GM23338 (cell line): Measurements from ENCODE around the gene ST6GALNAC6.

Source experiments
- EZH2 ChIP-seq: fragments of 200-600 bp; sonication (generic); IDR thresholded peaks from one replicate; pipeline ENCODE4 v1.8.0; 2017; ENCODE audit warnings: antibody characterized with exemption, mild to moderate bottlenecking, low read depth; ENCODE audit not compliant: unreplicated experiment
- EZH2phosphoT487 ChIP-seq: fragments of 200-600 bp; sonication (generic); IDR thresholded peaks from one replicate; pipeline ENCODE4 v1.8.1; 2018; ENCODE audit warnings: antibody characterized with exemption; ENCODE audit not compliant: unreplicated experiment
- TF ChIP-seq, protein P1 (sequence below), 2 experiments: fragments of 200-600 bp in 1 of 2; sonication (generic) in 1 of 2; conservative IDR thresholded peaks; 2 replicates each; pipeline versions ENCODE4 v1.5.1 to v1.6.1; 2016 to 2017; ENCODE audit warnings: antibody characterized with exemption in 2 of 2, low read depth in 2 of 2, mild to moderate bottlenecking in 2 of 2, moderate library complexity in 1 of 2
- TF ChIP-seq, protein P2 (sequence below): IDR thresholded peaks from one replicate; pipeline ENCODE4 v1.6.1; 2018; ENCODE audit warnings: antibody characterized with exemption; ENCODE audit not compliant: unreplicated experiment

DNA sequence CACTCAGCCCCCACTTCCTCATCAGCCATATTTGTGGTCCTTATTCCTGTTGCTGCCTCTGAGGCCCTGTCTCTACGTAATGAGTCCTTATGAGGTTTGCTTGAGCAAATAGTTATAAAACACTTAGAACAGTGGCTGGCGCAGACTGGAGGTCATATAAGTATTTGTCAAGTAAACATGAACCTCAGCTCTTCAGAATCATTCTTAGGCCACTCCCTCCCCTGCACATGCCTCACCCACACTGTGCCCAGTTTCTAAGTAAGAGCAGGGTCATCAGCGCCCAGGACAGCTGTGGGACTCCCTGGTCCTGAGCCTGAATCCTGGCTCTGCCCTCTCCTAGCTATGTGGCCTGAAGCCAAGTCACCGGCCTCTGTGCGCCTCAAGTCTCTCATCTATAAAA, 13.5 kb upstream of the ST6GALNAC6 start:
- no peak for TF ChIP-seq EZH2
- TF ChIP-seq, protein P1, sequence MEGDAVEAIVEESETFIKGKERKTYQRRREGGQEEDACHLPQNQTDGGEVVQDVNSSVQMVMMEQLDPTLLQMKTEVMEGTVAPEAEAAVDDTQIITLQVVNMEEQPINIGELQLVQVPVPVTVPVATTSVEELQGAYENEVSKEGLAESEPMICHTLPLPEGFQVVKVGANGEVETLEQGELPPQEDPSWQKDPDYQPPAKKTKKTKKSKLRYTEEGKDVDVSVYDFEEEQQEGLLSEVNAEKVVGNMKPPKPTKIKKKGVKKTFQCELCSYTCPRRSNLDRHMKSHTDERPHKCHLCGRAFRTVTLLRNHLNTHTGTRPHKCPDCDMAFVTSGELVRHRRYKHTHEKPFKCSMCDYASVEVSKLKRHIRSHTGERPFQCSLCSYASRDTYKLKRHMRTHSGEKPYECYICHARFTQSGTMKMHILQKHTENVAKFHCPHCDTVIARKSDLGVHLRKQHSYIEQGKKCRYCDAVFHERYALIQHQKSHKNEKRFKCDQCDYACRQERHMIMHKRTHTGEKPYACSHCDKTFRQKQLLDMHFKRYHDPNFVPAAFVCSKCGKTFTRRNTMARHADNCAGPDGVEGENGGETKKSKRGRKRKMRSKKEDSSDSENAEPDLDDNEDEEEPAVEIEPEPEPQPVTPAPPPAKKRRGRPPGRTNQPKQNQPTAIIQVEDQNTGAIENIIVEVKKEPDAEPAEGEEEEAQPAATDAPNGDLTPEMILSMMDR (conservative IDR thresholded peaks at IDR 0.05; ENCODE audit: low read depth in 2 of 2): no peak
- no peak for TF ChIP-seq EZH2phosphoT487
- TF ChIP-seq, protein P2, sequence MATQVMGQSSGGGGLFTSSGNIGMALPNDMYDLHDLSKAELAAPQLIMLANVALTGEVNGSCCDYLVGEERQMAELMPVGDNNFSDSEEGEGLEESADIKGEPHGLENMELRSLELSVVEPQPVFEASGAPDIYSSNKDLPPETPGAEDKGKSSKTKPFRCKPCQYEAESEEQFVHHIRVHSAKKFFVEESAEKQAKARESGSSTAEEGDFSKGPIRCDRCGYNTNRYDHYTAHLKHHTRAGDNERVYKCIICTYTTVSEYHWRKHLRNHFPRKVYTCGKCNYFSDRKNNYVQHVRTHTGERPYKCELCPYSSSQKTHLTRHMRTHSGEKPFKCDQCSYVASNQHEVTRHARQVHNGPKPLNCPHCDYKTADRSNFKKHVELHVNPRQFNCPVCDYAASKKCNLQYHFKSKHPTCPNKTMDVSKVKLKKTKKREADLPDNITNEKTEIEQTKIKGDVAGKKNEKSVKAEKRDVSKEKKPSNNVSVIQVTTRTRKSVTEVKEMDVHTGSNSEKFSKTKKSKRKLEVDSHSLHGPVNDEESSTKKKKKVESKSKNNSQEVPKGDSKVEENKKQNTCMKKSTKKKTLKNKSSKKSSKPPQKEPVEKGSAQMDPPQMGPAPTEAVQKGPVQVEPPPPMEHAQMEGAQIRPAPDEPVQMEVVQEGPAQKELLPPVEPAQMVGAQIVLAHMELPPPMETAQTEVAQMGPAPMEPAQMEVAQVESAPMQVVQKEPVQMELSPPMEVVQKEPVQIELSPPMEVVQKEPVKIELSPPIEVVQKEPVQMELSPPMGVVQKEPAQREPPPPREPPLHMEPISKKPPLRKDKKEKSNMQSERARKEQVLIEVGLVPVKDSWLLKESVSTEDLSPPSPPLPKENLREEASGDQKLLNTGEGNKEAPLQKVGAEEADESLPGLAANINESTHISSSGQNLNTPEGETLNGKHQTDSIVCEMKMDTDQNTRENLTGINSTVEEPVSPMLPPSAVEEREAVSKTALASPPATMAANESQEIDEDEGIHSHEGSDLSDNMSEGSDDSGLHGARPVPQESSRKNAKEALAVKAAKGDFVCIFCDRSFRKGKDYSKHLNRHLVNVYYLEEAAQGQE: no peak
